Activated CD4-positive, alpha-beta T cell treated with anti-CD3 and anti-CD28 coated beads, Interleukin-2, amount 10 ng/mL, durations not matched to agents 24 days and 14 days (primary cell): ENCODE data around the gene RBFOX2. TPM values are rescaled to one million over a fixed set of nuclear protein-coding genes. Genes with fewer than 3 reads are reported as not detected.

Source experiments
- DNase-seq: peaks from one replicate; pipeline ENCODE4 v3.0.0; 2022
- H3K27ac Mint-ChIP-seq: one replicate; pipeline ENCODE4 v1.8.0; 2022; ENCODE audit warnings: mild to moderate bottlenecking, mixed read lengths
- H3K27me3 Mint-ChIP-seq: one replicate; pipeline ENCODE4 v1.8.0; 2022; ENCODE audit warnings: mixed read lengths
- H3K36me3 Mint-ChIP-seq: one replicate; pipeline ENCODE4 v1.8.0; 2022; ENCODE audit warnings: low read depth, mild to moderate bottlenecking, mixed read lengths
- H3K4me1 Mint-ChIP-seq: one replicate; pipeline ENCODE4 v1.8.0; 2021; ENCODE audit warnings: mixed read lengths
- H3K4me3 Mint-ChIP-seq: one replicate; pipeline ENCODE4 v1.8.0; 2022; ENCODE audit warnings: mild to moderate bottlenecking, moderate library complexity, mixed read lengths
- H3K9me3 Mint-ChIP-seq: one replicate; pipeline ENCODE4 v1.8.0; 2021; ENCODE audit warnings: mixed read lengths
- intact Hi-C: fragments of 100-400 bp; cut with micrococcal nuclease; formaldehyde crosslinking; loops from one replicate; pipeline ENCODE4 v1.15.1; 2023
- total RNA-seq: library from RNA; stranded (reverse); gene quantifications from 2 replicates; pipeline ENCODE4 v1.2.3, GENCODE V29; 2022

Gene RBFOX2
- total RNA-seq, 1 donor from 2014 or later, result 3.9 TPM

DNA sequence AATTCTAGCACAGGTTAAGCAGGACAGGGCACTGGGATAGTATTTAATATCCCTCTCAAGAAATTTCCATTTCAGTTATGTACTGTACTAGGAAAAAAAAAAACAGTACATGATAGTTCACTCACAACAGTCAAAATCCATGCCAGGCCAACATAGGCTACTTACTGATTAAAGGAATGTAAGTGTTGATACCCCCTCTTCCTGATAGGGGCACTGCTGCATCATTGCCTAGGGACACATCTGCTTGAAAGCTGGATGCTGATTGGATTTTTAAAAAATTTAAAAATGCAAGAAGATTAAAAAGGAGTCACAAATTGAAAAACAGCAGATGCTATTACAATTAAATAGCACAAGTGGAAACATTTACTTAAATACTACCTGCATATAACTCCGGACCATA is 267.6 kb downstream of the RBFOX2 start:
- intact Hi-C loops, result no loop called here
- Mint-ChIP-seq H3K27ac (no peak overlapping the region), H3K36me3 (no peaks in the 10 kb centered on the region), H3K4me3 (no peak overlapping the region), H3K27me3 (peaks cover 13% of the 10 kb centered on the region), H3K4me1 (no peaks in the 10 kb centered on the region), H3K9me3 (no peaks in the 10 kb centered on the region)
- peak; percentile 27 for DNase-seq

- Mint-ChIP-seq H3K27me3 (no peaks in the 10 kb centered on the region), H3K9me3 (no peaks in the 10 kb centered on the region), H3K36me3 (no peaks in the 10 kb centered on the region), H3K27ac (no peak overlapping the region), H3K4me3 (no peak overlapping the region), H3K4me1 (no peaks in the 10 kb centered on the region)
- no peak for DNase-seq
- intact Hi-C loops, result no loop called here
Measured at GRCh38 chr22:35758394-35758793, 270.2 kb downstream of the RBFOX2 start.

GRCh38 chr22:35756722-35757121 is 271.9 kb downstream of the RBFOX2 start:
- no peak overlapping the region for H3K4me3 Mint-ChIP-seq
- no peaks in the 10 kb centered on the region for H3K9me3 Mint-ChIP-seq
- no peak overlapping the region for H3K27ac Mint-ChIP-seq
- no peaks in the 10 kb centered on the region for H3K36me3 Mint-ChIP-seq
- intact Hi-C loops, result no loop called here
- H3K27me3 Mint-ChIP-seq, result peaks cover 1% of the 10 kb centered on the region
- H3K4me1 Mint-ChIP-seq, result no peaks in the 10 kb centered on the region
- DNase-seq, result peak; percentile 12

- peaks cover 1% of the 10 kb centered on the region for H3K27me3 Mint-ChIP-seq
- H3K36me3 Mint-ChIP-seq, result no peaks in the 10 kb centered on the region
- no peaks in the 10 kb centered on the region for H3K4me1 Mint-ChIP-seq
- intact Hi-C loops, result no loop called here
- no peak for DNase-seq
- no peaks in the 10 kb centered on the region for H3K9me3 Mint-ChIP-seq
- H3K4me3 Mint-ChIP-seq, result no peak overlapping the region
- H3K27ac Mint-ChIP-seq, result no peak overlapping the region
Measured at GRCh38 chr22:35754761-35755160, 273.9 kb downstream of the RBFOX2 start.

DNA sequence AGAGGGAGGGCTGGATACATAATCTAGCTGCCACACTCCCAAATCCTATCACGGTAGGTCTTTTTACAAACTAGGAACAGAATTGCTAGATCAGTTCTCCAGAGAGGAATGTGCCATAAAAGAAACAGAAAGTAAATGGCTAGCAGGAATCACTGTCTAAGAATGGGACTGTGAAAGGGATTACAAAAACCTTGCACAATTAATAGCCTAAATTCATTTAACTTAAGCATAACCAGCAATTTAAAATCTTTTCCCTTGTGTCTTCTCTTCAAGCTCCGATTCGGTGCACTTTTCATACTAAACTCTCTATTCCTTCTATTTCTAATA is 275.8 kb downstream of the RBFOX2 start:
- Mint-ChIP-seq H3K4me3 (no peak overlapping the region), H3K36me3 (no peaks in the 10 kb centered on the region), H3K27me3 (peaks cover 3% of the 10 kb centered on the region), H3K4me1 (no peaks in the 10 kb centered on the region), H3K27ac (no peak overlapping the region), H3K9me3 (no peaks in the 10 kb centered on the region)
- DNase-seq, result no peak
- intact Hi-C loops, result no loop called here

DNA sequence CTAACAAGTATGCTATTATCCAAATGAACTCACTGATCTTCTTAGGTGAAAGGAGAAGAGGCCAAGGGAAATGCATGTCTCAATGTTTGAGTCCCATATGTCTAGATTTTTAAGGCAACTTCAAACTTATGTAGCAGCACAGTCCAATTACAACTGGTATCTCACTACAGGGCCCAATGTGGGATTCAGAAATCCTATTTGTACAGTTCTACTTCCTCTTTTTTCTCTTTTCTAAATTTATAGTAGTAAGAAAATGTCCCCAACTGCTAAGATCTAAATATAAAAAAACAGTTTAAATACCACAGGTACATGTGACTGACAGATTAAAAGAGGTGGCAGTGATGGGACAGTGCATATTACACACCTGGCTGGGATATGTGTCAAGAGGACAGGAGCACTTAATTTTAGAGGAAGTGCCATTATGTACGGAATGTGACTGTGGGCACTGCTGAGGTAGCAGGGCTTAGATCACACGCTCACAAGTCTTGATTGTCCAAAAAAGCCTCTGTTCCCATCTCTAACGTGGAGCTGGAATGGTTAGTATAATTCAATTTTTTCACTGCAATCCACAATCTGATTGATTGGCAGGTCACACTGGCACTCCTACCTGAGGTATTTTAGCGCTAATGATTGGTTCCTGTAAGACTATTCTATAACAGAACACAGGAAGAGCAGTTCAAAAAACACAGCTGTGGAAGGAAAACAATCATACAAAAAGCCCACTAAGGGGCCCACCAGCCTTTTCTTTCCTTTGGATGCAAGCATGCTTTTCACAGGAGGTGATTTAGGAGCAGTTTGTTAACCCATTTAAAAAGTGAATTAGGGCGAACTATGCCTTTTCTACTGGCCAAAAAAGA is 276.4 kb downstream of the RBFOX2 start:
- no peak overlapping the region for H3K4me3 Mint-ChIP-seq
- peak; percentile 40 for DNase-seq
- no peaks in the 10 kb centered on the region for H3K36me3 Mint-ChIP-seq
- H3K4me1 Mint-ChIP-seq, result no peaks in the 10 kb centered on the region
- no peaks in the 10 kb centered on the region for H3K9me3 Mint-ChIP-seq
- H3K27ac Mint-ChIP-seq, result no peak overlapping the region
- intact Hi-C loops, result no loop called here
- H3K27me3 Mint-ChIP-seq, result peaks cover 3% of the 10 kb centered on the region

- intact Hi-C loops, result no loop called here
- H3K4me3 Mint-ChIP-seq, result no peak overlapping the region
- no peaks in the 10 kb centered on the region for H3K9me3 Mint-ChIP-seq
Measured at GRCh38 chr22:35749808-35750207, 278.8 kb downstream of the RBFOX2 start.

GRCh38 chr22:35746946-35747703 is 281.5 kb downstream of the RBFOX2 start:
- Mint-ChIP-seq H3K36me3 (no peaks in the 10 kb centered on the region), H3K27me3 (peaks cover 3% of the 10 kb centered on the region), H3K4me3 (no peak overlapping the region), H3K4me1 (no peaks in the 10 kb centered on the region), H3K9me3 (no peaks in the 10 kb centered on the region), H3K27ac (no peak overlapping the region)
- intact Hi-C loops, result no loop called here
- DNase-seq, result no peak

More at GRCh38 chr22:35749808-35750207, 278.8 kb downstream of the RBFOX2 start:
- Mint-ChIP-seq H3K27ac (no peak overlapping the region), H3K27me3 (peaks cover 3% of the 10 kb centered on the region), H3K36me3 (no peaks in the 10 kb centered on the region), H3K4me1 (no peaks in the 10 kb centered on the region)
- peak; percentile 33 for DNase-seq

GRCh38 chr22:35746248-35746647 is 282.4 kb downstream of the RBFOX2 start:
- intact Hi-C loops, result no loop called here
- no peak overlapping the region for H3K27ac Mint-ChIP-seq

GRCh38 chr22:35743326-35743860 is 285.2 kb downstream of the RBFOX2 start:
- Mint-ChIP-seq H3K36me3 (no peaks in the 10 kb centered on the region), H3K4me1 (no peaks in the 10 kb centered on the region), H3K4me3 (no peak overlapping the region), H3K27me3 (peaks cover 3% of the 10 kb centered on the region), H3K27ac (no peak overlapping the region), H3K9me3 (no peaks in the 10 kb centered on the region)
- intact Hi-C loops, result no loop called here
- no peak for DNase-seq

More at GRCh38 chr22:35746248-35746647, 282.4 kb downstream of the RBFOX2 start:
- H3K27me3 Mint-ChIP-seq, result peaks cover 1% of the 10 kb centered on the region
- no peaks in the 10 kb centered on the region for H3K36me3 Mint-ChIP-seq
- DNase-seq, result no peak
- H3K4me1 Mint-ChIP-seq, result no peaks in the 10 kb centered on the region
- H3K9me3 Mint-ChIP-seq, result no peaks in the 10 kb centered on the region
- H3K4me3 Mint-ChIP-seq, result no peak overlapping the region

DNA sequence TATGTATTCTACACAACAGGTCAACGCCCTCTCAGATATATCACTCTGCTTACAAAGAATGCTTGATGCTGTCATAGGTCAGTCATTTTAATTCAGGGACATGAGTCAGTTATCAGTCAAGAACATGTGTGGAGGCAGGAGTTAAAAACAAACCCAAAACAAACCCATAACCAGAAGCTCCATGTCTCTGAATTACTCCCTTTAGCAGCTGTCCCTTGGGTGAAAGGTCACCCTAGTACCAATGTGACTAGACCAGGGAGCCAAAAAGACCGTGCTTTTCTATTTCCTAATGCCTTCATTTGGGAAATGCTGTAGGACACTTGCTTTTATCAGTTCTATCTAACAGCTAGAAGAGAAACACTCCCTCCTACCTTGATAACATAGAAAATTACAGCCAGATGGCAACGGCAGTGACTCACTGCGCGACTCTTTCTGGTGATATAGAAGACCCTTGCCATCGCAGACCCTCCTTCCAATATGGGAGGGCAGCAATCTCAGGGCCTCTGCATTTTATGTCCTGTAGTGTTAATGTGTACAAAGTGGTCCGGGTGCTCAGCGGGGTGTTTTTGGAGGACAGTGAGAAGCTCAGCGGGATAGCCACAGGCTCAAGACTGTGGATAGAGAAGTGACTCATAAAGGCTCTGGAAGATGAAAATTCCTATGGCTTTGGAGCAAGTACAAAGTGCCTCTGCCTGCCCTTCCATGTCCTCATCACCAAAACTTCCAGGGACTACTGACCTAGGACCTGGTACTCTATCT is 286.1 kb downstream of the RBFOX2 start:
- no peak for DNase-seq
- no peak overlapping the region for H3K27ac Mint-ChIP-seq
- intact Hi-C loops, result no loop called here
- no peak overlapping the region for H3K4me3 Mint-ChIP-seq
- H3K4me1 Mint-ChIP-seq, result no peaks in the 10 kb centered on the region
- peaks cover 7% of the 10 kb centered on the region for H3K27me3 Mint-ChIP-seq
- no peaks in the 10 kb centered on the region for H3K36me3 Mint-ChIP-seq
- H3K9me3 Mint-ChIP-seq, result no peaks in the 10 kb centered on the region

DNA sequence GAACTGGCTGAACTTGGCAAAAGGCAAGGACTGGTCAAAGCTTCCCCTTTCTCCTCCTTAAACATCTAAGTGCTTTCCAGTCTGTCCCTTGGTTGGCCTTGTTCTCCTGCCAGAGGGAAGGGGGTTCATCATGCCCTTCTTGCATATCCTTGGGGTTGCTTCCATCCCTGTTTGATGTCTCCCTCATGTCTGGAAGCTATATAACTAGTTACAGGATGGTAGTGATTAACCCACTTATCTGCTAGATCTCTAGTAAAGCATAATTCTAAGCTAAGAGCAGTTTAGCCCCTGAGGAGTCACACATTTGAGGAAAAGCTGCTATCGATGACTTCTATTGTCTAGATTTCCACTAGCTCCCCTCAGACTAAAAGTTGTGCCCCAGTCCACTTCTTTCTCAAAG is 288.0 kb downstream of the RBFOX2 start:
- DNase-seq, result no peak
- Mint-ChIP-seq H3K4me3 (no peak overlapping the region), H3K27ac (no peak overlapping the region), H3K4me1 (no peaks in the 10 kb centered on the region), H3K27me3 (peaks cover 7% of the 10 kb centered on the region), H3K36me3 (no peaks in the 10 kb centered on the region), H3K9me3 (no peaks in the 10 kb centered on the region)
- intact Hi-C loops, result no loop called here

DNA sequence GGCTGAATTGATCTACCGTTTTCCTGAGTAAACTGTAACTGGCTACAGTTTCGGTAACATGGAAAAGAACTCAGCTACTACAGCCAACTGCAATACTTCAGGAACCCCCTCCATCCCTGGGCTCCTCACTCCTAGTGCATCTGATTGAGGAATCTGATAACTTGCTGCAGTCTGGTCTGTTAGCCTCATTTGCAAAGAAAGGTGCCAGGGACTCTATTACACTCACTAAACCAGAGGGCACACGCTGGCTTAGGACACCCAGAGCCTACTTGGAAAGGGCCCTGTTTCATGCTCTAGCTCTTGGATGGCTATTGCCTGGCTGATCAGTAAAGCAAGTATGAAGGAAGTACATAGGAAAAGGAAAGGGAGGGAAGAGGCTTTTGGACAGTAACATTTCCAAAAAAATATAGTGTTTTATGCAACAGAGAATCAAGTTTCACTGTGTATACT is 288.7 kb downstream of the RBFOX2 start:
- intact Hi-C loops, result no loop called here
- Mint-ChIP-seq H3K4me1 (no peaks in the 10 kb centered on the region), H3K4me3 (no peak overlapping the region), H3K36me3 (no peaks in the 10 kb centered on the region), H3K27me3 (peaks cover 7% of the 10 kb centered on the region), H3K9me3 (no peaks in the 10 kb centered on the region), H3K27ac (no peak overlapping the region)
- no peak for DNase-seq
